Fibroblast of lung (primary cell): Measurements from ENCODE around the gene ATP13A2.
"Not testable (repeated sequence)": the region's sequence is repeated elsewhere in the genome, so short reads cannot be mapped to it uniquely, and the experiment has no call there.

Experiments used
- CTCF ChIP-seq, 2 donors: IDR thresholded peaks in 1 of 2; conservative IDR thresholded peaks in 1 of 2; 1 replicate in 1 of 2; 2 replicates in 1 of 2; pipeline ENCODE4 v1.5.1; 2011 to 2012; ENCODE audit warnings: low read length in 2 of 2, control low read depth in 1 of 2, inconsistent platforms in 1 of 2, low read depth in 1 of 2, mild to moderate bottlenecking in 1 of 2
- EZH2 ChIP-seq: IDR thresholded peaks from 2 replicates; pipeline ENCODE4 v1.5.1; 2012; ENCODE audit warnings: low read length, control low read depth, mild to moderate bottlenecking; ENCODE audit errors: missing control alignments

DNA sequence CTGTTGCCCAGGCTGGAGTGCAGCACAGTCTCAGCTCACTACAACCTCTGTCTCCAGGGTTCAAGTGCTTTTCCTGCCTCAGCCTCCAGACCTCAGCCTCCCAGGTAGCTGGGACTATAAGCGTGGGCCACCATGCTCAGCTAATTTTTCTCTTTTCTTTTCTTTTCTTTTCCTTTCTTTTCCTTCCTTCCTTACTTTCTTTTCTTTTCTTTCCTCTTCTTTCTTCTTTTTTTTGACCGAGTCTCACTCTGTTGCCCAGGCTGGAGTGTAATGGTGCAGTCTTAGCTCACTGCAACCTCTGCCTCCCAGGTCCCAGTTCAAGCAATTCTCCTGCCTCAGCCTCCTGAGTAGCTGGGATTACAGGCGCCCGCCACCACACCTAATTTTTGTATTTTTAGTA lies 47.6 kb downstream of the ATP13A2 start:
- TF ChIP-seq CTCF (conservative IDR thresholded peaks at IDR 0.05 in 1 of 2, IDR thresholded peaks at IDR 0.05 in 1 of 2; ENCODE audit: low read depth in 1 of 2, low read length in 2 of 2); EZH2: not testable (repeated sequence)
